GM12873 (cell line): Measurements from ENCODE around the gene CHRNB4.

ENCODE experiments used
- CTCF ChIP-seq: IDR thresholded peaks from 2 replicates; pipeline ENCODE4 v1.5.1; 2012; ENCODE audit warnings: low read depth, mild to moderate bottlenecking, moderate library complexity, low read length, control low read depth; ENCODE audit not compliant: insufficient read depth; ENCODE audit errors: missing control alignments

CHRNB4 gene

GRCh38 chr15:78675206-78675605, 34.2 kb upstream of the CHRNB4 start:
- no peak for TF ChIP-seq CTCF

GRCh38 chr15:78673917-78674444, 33.0 kb upstream of the CHRNB4 start:
- TF ChIP-seq CTCF: no peak

GRCh38 chr15:78673476-78673875, 32.5 kb upstream of the CHRNB4 start:
- TF ChIP-seq CTCF: no peak

GRCh38 chr15:78672285-78673014, 31.4 kb upstream of the CHRNB4 start:
- TF ChIP-seq CTCF: no peak

GRCh38 chr15:78671626-78672211, 30.7 kb upstream of the CHRNB4 start:
- TF ChIP-seq CTCF: no peak

GRCh38 chr15:78668987-78669386, 28.0 kb upstream of the CHRNB4 start:
- no peak for TF ChIP-seq CTCF

GRCh38 chr15:78667578-78668236, 26.7 kb upstream of the CHRNB4 start:
- TF ChIP-seq CTCF: no peak
